GM19238 (cell line): ENCODE results near the gene ZNF202.
"Not testable (repeated sequence)": the region's sequence is repeated elsewhere in the genome, so short reads cannot be mapped to it uniquely, and the experiment has no call there.

Source experiments
- DNase-seq: peaks from one replicate; pipeline ENCODE4 v3.0.0; 2011; ENCODE audit warnings: low spot score; ENCODE audit not compliant: insufficient read length

The ZNF202 gene

DNA sequence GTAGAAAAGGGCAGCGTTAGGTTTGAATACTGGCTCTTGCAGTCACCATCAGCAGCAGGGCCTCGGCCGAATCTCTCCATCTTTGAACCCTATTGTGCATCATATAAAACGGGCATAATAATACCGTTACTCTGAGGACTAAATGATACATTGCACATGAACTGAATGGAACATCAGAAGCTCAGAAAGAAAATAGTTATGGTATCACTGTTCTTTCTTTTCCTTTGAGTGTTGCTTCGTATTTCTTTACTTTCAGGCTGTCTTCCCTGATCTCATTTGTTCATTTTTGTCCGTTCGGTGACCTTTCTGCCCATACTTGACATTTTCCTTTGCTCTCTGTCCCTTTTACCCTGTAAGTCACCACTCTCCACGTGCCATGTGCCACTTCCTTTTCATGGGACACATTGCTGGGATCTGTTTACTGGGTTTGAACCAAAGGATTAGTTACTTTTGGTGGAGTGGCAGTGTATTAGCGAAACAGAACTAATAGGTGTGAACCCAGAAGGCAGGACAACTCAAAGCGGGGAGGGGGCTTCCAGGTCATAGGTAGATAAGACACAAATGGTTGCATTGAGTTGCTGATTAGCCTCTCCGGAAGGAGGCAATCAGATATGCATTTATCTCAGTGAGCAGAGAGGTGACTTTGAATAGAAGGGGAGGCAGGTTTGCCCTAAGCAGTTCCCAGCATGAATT, 717 bp upstream of the ZNF202 start:
- DNase-seq = no peak

DNA sequence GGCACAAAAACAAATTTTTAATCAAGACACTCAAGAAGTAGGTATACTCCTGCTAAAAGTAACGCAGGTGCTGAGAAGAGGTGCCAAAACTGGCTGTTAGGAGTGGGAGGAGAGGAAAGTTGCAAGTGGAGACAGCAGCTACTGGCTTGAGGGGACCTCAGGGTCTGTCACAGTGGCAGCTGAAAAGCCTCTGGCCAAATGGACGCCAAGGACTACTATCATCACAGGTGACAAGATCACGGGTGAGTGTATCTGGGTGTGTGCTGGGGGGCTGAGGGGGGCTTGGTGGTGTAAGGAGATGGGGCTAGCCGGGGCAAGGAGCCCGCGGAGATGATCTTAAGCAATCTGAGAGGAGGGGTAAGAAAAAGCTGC, 687 bp downstream of the ZNF202 start:
- no peak for DNase-seq

DNA sequence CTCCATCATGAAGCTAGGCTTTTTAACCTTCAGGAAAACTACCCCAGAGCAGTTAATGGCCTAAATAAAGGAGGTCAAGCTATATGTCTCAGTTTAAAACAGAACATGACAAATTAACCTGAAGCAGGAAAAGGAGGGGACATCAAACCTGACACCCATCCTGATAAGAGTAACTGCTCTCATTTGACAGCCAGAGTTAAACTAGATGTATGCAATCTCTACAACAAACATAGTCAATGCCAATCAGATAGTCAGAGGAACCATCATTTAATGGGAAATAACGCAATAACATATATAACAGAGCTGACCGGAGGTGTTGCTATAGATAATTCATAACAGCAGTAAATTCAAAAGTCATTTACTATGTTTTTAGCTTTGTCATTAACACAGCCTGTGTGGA, 3.1 kb downstream of the ZNF202 start:
- no peak for DNase-seq

DNA sequence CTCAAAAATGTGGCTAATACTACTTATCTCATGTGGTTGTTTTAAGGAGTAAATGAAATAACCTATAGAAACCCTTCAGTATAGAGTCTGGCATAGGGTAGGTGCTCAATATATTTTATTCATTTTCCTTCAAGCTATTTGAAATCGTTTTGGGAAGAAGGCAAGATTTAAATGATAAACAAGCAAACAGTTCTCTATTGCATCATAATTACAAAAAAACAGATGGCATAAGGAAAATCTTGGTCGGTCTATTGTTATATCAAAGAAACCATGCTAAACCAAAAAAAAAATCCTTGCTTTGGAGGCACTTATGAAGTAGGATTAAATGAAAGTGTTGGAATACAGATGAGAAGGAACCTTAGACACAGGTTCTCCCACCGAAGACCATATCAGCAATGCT, 4.7 kb downstream of the ZNF202 start:
- DNase-seq = no peak

DNA sequence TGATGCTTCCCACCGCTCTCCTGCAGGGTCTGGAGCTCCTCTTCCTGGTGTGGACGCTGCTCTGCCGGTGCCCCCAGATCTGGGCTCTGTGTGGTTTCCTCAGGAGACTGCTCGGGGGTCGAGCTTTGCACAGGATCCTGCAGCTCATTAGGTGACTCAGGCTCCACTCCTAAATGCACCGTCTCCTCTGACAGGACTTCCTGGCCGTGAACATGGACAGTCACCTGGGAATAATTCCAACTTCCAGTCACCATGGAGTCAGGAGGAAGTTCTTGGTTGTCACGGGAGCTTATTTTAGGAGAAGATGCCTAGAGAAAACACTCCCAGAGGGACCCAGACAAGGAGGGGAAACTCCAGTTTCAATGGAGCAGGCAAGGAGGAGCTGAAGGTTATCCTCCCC, 11.9 kb downstream of the ZNF202 start:
- no peak for DNase-seq

DNA sequence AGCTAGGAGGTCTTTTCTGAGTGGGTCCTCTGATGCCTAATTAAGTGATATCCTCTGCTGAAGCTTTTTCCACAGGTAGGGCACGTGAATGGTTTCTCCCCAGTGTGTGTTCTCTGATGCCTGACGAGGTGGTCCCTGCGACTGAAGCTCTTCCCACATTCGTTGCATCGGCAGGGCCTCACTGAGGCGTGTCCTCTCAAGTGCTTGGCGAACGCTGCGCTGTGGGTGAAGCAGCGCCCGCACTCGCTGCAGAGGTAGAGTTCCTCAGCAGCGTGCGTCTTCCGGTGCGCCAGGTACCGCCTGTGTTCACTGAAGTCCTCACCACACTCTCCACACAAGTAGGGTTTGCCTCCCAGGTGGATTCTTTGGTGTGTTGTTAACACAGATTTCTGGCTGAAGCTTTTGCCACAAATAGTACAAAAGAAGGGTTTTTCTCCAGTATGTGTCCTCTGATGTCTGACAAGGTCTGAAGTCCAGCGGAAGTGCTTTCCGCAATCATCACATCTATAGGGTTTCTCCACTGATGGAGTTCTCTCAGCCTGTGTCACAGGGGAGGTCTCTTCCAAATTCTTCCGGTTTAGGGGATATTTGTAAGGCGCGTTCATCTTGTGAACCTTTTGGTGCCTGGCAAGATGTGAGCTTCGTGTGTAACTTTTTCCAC, 15.3 kb downstream of the ZNF202 start:
- no peak for DNase-seq

DNA sequence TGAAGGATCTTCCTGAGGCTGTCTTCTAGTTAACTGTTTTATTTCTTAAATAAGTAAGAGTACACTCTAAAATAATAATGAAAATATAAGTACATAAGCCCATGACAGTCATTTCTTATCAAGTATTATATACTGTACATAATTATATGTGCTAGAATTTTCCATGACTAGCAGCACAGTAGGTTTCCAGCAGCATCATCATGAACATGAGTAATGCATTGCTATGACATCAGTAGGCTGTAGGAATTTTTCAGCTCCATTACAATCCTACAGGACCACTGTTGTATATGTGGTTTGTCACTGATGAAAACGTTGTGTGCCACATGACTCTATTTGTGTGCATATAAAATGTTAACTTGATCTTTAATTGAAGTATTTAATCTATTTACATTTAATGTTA, 22.0 kb downstream of the ZNF202 start:
- no peak for DNase-seq

DNA sequence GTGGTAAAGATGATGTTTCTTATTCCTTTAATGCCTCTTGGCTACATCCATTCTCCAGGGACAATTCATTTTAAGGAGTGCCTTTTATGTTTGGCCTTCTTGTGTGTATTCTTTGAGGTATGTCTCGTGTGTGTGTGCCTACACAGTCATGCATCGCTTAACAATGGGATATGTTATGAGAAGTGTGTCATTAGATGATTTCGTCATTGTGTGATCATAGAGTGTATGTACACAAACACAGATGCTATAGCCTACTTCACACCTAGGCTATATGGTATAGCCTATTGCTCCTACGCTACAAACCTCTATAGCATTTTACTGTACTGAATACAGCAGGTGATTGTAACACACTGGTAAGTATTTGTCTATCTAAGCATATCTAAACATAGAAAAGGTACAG, 23.0 kb downstream of the ZNF202 start:
- no peak for DNase-seq

DNA sequence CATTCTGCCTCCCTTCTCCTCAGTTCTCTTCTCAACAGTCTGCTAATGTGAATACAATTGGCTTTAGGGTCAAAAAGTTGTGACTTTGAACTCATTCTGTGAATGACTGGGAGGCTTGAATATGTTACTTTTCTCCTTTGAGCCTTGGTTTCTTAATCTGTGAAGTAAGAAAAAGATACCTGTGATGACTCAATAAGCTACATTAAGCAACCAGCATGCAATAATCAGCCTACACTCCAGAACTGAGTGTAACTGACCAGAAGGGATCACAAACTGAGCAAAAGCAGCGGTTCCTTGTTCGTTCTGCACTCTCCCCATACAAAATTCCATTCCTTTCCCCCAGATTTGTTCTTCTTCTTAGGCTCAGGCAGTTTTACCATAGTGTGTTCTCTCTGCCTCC, 23.4 kb downstream of the ZNF202 start:
- DNase-seq = no peak

DNA sequence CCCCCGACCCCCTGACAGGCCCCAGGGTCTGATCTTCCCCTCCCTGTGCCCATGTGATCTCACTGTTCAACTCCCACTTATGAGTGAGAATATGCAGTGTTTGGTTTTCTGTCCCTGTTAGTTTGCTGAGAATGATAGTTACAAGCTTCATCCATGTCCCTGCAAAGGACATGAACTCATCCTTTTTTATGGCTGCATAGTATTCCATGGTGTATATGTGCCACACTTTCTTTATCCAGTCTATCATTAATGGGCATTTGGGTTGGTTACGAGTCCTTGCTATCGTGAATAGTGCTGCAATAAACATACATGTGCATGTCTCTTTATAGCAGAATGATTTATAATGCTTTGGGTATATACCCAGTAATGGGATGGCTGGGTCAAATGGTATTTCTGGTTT, 28.8 kb downstream of the ZNF202 start:
- DNase-seq = not testable (repeated sequence)

DNA sequence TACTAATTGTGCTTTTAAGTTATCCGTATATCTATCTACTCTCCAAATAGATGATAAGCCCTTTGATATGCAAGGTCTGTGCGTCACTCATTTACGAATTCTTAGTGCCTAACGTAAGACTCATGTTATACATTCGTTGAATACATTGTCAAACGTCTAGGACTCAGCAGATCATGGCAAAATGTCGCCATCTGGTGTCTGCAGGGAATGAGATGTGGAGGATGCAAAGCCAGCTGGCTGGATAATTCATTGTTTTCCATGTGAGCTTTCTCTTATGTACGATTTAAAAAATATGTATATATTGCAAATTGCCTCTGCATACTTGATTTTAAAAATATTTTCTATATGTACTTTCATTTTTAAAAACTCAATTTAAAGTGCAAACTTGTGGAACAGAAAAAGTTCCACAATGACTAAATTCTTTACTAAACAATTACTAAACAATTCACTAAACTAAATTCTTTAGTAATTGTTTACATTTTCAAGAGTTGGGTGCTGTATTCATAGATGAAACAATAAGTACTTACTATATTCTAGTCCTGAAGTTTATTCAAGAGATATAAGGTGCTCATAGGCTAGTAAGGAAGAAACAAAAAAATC, 33.8 kb downstream of the ZNF202 start:
- DNase-seq = peak; percentile 27

DNA sequence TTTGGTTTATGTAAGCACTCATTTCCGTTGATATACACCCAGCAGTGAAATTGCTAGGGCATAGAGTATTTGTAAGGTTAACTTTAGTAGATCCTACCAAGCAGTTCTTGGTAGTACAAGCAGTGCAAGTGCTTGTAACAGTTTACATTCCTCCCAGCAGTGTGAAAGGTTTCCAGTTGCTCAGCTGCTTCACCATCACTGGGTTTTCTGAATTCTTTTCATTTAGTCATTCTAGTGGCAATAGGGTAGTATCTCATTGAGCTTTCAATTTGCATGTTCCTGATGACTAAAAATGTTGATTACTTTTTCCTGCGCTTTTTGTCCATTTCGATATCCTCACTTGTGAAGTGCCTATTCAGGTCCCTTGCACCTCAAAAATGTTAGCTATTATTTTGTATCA, 34.3 kb downstream of the ZNF202 start:
- DNase-seq = no peak

DNA sequence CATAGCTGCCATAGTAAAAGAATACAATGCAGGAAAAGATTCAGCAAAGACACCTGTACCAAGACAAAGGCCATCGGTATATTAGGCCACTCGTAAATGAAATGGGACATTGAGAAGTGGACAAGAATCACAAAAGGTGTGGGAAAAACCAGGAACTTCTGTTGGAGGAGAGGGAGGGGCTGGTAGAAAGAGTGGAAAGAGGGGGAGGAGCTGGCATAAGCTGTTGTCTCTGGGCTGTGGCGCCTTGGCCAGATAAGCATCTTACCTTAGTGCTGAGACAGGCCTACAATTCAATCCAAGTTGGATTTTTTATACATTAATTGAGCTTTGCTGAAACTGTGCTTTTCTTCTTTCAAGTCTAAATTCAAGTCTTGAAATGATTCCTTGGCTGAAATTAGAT, 37.1 kb downstream of the ZNF202 start:
- DNase-seq = no peak

DNA sequence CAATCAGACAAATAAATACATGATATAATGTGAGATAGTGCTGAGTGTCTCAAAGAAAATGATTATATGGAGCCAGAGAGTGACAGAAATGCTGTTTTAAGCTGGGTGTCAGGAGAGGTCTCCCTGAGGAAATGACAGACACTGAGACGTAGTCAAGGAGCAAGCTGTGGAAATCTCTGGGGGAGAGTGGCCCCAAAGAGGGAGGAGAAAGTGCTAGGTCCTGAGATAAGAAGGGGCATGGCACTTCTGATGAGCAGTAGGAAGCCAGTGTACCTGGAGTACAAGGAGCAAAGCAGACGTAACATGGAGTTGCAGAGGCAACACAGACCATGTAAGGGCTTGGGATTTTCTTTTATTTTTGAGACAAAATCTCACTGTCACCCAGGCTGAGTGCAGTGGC, 38.8 kb downstream of the ZNF202 start:
- DNase-seq = no peak

DNA sequence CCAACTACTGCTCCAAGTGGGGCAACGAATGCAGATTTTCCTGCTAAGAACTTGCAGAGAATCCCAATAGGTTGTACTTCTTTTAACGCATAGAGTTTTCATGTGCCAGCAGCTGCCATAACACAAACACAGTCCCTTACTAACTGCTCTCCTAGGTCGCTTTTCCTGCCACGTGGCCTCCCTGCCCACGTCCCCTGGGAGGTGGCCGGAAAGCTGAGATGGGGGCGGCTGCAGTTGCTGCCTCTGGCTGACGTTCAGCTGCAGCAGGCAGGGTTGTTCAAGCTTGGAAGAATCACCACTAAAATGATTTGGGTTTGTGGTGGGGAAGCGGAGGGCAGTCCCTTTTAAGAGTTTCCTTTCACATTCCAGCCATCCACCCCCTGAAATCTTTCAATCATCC, 39.3 kb downstream of the ZNF202 start:
- no peak for DNase-seq

DNA sequence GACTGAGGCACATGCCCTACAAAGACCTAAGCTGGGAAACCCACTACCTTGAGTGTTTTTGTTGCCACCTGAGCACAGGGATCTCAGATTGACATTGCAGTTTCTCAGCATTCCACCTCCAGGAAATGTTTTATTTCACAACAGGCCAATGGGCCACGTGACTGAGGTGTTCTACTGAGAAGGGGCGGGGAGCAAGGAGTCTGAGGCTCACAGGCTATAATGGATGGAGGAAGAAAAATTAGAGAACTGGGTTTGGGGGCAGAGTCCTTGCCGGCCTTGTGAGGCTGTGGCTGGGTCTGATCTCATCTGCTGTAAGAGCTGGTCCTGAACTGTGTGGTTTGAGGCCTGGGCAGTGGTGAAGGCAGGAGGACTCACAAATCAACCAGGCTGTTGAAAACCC, 40.7 kb downstream of the ZNF202 start:
- no peak for DNase-seq

DNA sequence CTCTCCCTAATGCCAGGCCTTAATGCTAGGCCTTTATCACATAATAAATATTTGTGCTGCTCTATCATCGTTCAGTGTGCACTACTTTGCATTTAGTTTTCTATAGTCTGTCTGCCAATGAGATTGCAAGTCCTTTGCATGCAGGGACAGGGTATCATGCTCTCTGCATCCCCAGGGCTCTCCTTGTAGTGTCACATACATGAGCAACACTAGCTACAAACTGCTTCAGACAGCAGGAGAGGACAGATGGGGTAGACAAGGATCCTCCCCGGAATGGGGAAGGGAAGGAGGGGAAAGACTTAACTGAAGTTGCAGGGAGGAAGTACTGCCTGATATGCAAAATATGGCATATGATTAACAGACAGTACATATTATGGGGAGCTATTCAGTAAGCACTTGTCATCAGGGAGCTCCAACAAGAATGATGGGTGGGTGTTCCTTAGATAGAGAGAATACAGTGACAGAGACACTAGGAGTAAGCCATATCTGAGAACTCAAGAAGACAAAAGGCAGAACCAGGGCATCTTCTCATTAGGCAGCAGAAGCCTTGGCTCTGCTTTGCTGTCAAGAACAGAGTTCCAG, 42.8 kb downstream of the ZNF202 start:
- no peak for DNase-seq

DNA sequence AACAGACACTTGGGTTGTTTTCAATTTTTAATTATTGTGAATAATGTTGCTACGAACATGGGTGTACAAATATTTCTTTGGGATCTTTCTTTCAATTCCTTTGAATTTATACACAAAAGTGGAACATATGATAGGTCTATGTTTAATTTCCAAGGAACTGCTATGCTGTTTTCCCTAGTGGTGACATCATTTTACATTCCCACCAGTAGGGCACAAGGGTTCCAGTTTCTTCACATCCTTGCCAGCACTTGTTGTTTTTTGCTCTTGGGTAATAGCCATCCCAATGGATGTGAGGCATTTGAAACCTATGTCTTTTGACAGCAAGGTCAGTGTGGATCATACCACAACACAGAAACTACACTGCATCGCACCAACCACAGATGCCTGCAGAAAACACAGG, 45.3 kb downstream of the ZNF202 start:
- DNase-seq = no peak

DNA sequence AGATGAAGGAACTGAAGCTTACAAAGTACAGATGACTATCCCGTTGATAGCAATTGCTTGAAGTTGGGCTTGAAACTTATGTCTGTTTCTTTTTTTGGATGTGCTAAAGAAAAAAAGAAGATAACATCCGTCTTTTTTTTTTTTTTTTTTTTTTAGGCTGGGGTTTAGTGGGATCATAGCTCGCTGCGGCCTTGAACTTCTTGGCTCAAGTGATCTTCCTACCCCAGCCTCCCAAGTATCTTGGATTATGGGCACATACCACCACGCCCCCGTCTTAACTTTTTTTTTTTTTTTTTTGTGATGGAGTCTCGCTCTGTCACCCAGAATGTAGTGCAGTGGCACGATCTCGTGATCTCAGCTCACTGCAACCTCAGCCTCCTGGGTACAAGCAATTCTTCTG, 46.2 kb downstream of the ZNF202 start:
- DNase-seq = no peak

DNA sequence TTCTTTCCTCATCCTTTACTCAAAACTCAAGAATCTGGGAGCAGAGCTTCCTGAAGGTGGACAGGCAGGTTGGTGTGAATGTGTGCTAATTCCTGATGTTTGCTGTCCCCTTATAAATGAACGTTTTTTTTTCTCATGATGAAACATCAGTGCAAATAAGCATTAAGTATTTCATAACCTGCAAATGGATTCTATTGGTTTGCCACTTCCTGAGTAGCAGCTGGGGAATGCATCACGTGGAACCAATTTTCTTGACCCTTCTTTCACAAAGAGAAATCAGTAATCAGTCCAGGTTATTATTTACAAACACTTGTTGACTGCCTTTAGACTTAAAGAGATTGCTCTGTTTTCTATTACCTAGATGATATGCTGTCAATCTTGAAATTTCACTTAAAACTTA, 46.9 kb downstream of the ZNF202 start:
- DNase-seq = no peak

DNA sequence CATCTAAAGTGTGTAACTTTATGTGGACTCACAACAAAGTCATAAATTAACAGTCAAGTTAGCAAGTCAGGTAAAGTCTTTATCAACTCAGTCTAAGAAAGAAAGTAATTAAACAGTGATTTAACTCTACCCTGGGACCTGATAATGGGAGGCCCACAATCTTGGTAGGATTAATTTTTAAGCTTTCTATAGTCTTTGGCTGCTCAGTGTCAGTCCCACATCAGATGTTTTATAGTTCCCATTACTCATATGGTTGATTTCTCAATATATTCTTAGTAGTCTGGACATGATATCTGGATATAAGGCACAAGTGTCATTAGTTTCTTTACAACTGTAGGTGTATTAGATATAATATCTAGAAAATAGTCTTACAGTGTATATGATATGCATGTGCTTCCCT, 48.5 kb downstream of the ZNF202 start:
- no peak for DNase-seq

DNA sequence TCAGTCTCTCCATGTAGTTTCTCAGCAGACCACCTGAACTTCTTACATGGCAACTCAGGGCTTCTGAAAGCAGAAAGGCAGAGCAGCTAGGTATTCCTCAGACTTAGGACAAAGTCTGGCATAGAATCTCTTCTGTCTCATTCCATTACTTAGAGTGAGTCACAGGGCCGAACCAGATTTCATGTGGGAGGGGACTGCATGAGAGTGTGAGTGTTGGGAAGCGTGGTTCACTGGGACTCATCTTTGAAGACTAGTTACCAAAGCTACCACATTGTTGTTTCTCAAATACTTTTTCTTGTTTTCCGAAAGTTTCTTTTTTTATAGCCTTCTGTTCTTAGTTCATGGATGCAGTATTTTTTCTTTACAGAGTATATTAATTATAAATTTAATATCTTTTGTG, 51.0 kb downstream of the ZNF202 start:
- DNase-seq = no peak

DNA sequence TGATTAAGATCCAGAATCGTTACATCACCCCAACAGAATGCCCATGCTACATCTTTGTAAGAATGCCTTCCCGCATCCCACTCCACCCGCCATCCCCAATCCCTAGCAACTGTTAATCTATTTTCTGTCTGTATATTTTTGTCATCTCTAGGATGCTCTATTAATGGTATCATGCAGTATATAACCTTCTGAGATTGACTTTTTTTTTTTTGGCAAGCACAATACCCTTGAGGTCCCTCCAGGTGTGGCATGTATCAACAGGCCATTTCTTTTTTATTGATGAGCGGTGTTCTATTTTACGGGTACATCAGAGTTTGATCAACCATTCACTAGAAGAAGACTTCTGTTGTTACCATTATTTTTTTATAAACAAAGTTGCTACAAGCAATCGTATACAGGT, 56.9 kb downstream of the ZNF202 start:
- DNase-seq = no peak
